ENCODE data around the gene AIF1. TPM values are rescaled to one million over a fixed set of nuclear protein-coding genes. Genes with fewer than 3 reads are reported as not detected.

The AIF1 gene
- polyA plus RNA-seq, 3 donors, result 7.9 to 180 (median 63.1) TPM

DNA sequence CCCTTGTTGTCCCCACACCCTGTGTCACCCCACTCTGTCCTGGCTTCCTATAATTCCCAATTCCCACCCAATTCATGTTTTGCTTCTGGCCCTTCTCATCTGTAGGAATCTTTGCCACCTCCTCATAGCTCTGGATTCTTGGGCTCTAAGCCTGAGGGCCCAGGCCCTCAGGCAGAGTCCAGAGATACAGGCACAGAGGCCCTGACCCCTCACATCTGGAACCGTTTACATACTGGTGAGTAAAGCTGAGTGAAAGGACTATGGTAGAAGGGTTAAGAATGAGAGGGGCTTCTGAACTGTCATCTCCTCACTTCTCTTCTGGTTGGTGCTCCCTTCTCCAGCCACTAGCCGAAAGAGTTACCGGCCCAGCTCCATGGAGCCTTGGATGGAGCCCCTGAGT, 19.1 kb downstream of the AIF1 start:
- no peak overlapping the region for H3K27ac ChIP-seq (ENCODE audit: low read depth, low read length)
- 86 to 91% (median 86%) methylated on average over 3 of the region's 3 CpGs for WGBS, 3 donors

DNA sequence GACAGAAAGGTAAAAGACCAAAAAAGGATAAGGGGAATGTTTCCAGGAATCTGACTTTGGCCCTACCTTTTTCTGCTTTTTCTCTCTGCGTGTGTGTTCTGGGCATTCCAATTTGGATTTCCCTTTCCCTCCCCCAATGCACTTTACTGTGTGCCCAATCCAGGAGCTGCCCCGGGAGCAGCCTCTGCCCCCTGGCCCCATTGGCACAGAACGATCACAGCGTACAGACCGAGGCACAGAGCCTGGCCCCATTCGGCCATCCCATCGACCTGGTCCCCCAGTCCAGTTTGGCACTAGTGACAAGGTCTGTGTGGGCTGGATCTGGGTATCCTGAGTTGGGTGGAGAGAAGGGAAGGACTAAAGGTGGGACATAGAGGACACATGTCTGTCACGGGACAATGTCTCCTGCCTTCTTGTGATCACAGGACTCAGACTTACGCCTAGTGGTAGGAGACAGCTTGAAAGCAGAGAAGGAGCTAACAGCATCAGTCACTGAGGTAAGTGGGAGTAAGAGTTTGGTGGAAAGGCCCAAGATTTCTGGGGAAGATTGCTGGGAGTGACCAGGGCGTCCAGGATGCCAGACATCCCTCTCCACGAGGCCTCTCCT, 20.0 kb downstream of the AIF1 start:
- no peak overlapping the region for H3K27ac ChIP-seq (ENCODE audit: low read depth, low read length)
- WGBS, 3 donors, result 78 to 86% (median 81%) methylated on average over 11 of the region's 11 CpGs

DNA sequence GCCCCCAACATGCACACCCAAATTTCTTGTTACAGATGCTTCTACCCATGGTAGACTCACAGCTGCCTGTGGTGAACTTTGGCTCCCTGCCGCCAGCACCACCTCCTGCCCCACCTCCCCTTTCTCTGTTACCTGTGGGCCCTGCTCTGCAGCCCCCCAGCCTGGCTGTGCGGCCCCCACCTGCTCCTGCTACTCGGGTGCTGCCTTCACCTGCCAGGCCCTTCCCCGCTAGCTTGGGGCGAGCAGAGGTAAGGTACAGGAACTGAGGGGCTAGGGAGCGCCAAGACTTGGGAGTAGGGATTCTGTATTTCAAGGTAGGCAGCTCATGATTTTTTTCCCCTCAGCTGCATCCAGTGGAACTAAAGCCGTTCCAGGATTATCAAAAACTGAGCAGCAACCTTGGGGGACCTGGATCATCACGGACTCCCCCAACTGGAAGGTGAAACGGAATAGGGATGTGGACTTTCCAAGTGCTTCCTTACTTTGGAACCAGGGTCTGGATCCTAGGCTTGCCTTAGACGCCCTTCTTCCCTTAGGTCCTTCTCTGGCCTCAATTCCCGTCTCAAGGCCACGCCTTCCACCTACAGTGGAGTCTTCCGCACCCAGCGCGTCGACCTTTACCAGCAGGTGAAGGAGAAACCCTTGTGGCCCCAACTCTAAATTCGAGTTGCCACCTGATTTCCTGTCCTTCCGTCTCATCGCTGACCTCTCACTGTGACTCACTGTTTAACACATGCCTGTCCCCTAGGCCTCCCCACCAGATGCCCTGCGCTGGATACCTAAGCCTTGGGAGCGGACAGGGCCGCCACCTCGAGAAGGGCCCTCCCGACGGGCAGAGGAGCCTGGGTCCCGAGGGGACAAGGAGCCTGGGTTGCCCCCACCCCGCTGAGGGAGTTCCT, 21.9 kb downstream of the AIF1 start:
- no peak overlapping the region for H3K27ac ChIP-seq (ENCODE audit: low read depth, low read length)
- 79 to 85% (median 85%) methylated on average over 27 of the region's 27 CpGs for WGBS, 3 donors

DNA sequence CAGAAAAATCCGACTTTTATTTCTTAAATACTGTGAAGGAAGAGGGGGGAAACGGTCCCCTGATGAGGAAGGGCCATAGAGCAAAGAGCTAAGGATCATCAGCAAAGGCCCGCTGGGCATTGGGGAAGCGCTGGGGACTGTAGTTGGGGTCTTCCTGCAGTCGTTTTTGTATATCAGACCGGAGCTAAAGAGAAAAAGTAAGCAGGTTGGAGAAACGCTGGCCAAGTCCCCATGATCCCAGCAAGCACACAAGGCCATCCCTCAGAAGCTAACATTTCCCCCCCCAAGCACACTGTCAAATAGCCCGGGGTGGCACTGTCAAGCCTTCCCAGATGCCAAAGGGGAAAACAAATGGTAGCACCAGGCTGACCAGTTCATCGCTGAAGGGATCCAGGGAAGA, 24.0 kb downstream of the AIF1 start:
- 80 to 87% (median 83%) methylated on average over 8 to 9 of the region's 9 CpGs for WGBS, 3 donors
- no peak overlapping the region for H3K27ac ChIP-seq (ENCODE audit: low read depth, low read length)

DNA sequence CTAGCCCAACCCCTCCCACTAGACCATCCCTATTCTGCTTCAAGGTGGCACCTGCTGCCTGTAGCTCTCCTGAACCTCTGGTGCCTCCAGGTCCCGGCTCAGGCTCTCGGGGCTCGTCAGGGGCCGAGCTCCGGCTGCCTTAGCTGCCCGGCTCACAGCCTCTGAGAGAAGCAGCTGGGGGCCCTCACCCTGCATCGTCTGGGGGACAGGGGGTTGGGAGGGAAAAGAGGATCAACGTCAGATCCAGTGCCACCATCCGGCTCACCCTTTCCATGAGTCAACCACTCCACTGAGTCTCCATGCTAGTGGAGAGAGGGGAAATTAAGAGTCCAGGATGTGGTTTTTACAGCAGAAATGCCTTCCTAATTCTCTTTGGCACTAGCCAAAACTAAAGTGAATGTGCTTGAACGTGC, 24.4 kb downstream of the AIF1 start:
- no peak overlapping the region for H3K27ac ChIP-seq (ENCODE audit: low read depth, low read length)
- 79 to 86% (median 79%) methylated on average over 10 of the region's 10 CpGs for WGBS, 3 donors

DNA sequence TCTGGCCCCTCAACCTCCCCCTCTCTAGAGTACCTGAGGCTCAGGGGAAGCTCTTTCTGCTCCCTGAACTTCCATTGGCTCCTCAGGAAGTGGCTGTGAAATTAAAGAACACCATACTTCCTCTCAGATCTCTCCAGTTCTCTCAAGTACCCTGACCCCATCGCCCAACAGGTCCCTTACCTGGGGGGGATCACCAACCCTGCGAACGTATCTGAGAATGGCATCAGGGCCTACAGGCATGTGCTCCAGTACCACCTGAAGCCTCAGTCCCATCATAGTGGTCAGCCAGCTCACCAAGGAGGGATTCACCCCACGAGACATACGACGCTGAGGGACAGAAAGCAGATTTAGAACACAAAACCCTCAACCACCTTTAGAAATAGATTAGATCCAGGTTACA, 25.6 kb downstream of the AIF1 start:
- H3K27ac ChIP-seq (ENCODE audit: low read depth, low read length), result no peak overlapping the region
- WGBS, 3 donors, result 90 to 93% (median 92%) methylated on average over 6 of the region's 6 CpGs

DNA sequence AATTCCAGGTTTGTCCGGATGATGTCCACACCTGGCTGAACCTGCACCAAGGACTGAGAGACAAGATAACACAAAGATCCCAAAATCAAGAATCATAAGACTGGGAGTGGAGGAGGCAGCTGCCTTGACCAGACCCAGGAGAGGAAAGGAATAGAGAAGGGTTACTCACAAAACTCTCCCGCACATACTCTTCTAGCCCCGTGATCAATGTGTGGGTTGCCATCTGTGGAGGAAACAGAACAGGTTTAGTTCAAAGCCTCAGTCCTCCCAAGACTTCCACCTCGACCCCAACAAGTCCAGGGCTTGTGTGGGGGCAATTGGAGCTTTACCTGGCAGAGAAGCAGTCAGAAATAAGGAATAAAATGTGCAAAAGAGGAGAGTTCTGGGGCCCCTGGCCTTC, 26.3 kb downstream of the AIF1 start:
- 84 to 94% (median 89%) methylated on average over 4 of the region's 4 CpGs for WGBS, 3 donors
- no peak overlapping the region for H3K27ac ChIP-seq (ENCODE audit: low read depth, low read length)

DNA sequence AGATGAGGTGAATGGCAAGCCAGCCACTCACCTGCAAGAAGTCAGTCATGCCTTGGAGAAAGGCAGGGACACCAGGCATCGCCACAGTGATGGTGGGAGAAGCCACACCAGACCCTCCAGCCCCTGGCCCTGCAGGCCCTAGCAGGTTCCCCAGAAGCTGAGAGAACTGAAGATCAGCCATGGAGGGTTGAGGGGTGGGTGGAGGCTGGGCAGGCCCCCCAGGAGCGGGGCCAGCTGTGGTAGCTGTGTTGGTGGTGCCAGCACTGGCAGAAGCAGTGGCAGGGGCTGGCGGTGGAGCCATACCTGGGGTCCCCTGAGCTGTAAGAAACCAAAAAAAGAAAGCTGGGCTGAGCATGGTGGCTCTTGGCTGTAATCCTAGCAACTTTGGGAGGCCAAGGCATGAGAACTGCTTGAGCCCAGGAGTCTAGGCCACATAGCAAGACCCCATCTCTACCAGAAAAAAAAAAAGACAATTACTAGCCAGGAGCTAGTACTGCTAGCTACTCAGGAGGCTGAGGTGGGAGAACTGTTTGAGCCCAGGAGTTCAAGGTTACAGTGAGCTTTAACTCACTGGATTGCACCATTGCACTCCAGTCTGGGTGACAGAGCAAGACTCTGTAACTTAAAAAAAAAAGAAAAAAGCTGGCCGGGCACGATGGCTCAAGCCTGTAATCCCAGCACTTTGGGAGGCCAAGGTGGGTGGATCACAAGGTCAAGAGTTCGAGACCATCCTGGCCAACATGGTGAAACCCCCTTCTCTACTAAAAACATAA, 27.9 kb downstream of the AIF1 start:
- no peak overlapping the region for H3K27ac ChIP-seq (ENCODE audit: low read depth, low read length)
- 88 to 95% (median 90%) methylated on average over 6 of the region's 6 CpGs for WGBS, 3 donors

DNA sequence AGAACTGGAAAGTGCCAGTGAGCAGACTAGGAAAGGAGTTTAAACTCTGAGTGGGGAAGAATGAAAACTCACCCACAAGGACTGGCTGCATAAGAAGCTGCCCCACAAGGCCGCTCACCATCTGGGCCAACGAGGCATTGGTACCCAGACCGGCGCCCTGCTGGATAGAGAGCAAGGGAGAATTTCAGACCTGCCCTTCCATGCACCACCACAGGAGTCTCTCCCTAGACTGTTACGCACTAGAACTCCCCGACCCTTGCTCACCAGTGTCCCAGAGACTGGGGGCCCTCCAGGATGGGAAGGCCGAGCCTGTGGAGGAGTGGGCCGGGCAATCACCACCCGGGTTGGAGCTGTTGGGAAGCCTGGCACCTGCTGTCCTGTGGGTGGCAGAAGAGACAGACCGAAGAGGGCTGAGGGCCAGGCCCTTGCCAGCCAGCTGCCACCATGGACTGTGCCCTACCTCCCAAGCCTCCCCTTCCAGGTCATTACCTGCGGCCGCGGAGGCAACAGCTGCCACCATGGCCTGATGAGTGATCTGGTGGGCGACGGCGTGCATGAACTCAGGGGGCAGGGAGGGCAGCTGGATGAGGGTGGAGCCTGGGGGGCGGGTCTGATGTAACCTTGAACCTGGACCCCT, 28.9 kb downstream of the AIF1 start:
- no peak overlapping the region for H3K27ac ChIP-seq (ENCODE audit: low read depth, low read length)
- 89 to 94% (median 91%) methylated on average over 17 of the region's 17 CpGs for WGBS, 3 donors

DNA sequence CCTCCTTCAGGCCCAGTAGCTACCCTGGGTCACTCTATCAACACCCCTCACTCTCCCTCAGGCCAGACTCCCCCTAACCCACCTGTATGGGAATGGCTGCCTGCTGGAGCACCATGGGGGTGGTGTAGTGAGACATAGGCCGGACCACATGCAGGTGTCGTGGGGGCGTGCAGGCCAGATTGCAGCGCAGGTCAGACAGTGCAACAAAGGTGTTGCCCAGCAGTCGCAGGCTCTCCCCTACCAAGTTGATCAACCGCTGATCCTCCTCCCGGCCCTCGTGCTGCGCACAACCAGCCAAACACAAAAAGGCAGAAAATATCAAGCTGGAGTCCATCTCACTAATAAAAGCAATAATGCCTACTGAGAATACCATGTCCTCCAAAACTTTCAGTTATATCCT, 30.3 kb downstream of the AIF1 start:
- no peak overlapping the region for H3K27ac ChIP-seq (ENCODE audit: low read depth, low read length)

DNA sequence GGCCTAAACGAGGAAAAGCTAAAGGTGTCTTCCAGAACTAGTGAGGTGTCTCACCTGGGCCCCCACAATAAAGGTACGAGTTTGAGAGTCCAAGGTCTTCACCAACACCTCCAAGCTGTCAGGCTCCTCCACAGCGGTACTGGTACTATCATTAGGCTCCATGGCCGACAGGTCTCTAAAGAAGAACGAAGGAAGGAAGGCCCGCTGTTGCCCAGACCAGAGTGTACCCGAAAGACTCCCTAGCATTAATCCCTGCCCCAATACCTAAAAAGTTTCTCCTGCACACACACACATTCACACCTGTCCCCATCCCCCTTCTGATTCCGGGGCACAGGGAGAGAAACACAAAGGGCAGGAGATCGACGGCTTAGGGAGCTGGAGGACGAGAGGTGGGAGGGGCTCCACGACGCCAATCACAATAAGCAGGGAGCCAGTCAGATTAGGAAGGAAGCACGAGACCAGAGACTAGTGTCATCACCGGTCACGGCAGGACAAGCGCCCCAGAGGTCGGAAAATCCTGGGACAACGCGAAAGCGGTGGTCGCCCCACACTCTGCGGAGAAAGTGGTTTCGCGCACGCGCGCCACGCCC, 36.7 kb downstream of the AIF1 start:
- peak overlapping the region; percentile 86 for H3K27ac ChIP-seq (ENCODE audit: low read depth, low read length)
- whole genome bisulfite sequencing, 3 donors, result 2 to 3% (median 3%) methylated on average over 29 of the region's 29 CpGs

More for the DNA sequence above, 30.3 kb downstream of the AIF1 start:
- 93 to 95% (median 95%) methylated on average over 9 of the region's 9 CpGs for WGBS, 3 donors

DNA sequence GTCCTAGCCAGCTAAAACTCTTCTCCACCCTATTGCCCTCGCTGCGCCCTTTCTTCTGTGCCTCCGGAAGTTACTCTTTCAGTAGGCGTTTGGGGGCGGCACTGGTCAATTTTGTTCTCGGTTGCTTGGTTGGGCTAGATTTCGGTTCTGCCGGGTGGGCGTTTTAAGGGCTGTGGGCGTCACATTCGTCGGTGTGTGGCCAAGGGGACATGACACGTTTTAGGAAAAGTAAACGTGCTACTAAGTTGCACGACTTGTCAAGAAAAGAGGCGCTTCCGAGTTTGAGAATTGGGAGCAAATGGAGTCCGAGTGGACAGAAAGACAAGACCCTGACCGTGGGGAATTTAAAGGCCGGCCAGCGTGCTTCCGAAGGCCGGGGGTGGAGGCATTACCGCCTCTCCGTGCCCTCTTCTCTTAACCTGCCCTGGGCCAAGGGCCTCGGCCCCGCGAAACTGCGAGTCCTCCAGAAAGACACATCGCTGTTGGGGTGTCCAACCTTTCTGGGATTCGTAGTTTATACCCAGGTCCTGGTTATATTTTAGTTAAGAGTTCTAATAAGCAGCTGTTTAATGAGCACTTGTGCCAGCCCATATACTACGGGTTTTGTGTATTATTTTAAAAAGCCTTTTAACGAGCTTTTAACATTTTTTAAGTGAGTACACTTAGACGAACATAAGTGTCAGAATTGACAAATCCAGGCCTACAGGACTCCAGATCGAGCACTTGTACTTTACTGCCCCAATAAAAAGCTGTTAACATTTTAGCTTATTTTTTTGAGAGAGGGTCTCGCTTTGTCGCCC, 38.1 kb downstream of the AIF1 start:
- peak overlapping the region; percentile 59 for H3K27ac ChIP-seq (ENCODE audit: low read depth, low read length)
- WGBS, 3 donors, result 8 to 9% (median 8%) methylated on average over 35 to 37 of the region's 37 CpGs

DNA sequence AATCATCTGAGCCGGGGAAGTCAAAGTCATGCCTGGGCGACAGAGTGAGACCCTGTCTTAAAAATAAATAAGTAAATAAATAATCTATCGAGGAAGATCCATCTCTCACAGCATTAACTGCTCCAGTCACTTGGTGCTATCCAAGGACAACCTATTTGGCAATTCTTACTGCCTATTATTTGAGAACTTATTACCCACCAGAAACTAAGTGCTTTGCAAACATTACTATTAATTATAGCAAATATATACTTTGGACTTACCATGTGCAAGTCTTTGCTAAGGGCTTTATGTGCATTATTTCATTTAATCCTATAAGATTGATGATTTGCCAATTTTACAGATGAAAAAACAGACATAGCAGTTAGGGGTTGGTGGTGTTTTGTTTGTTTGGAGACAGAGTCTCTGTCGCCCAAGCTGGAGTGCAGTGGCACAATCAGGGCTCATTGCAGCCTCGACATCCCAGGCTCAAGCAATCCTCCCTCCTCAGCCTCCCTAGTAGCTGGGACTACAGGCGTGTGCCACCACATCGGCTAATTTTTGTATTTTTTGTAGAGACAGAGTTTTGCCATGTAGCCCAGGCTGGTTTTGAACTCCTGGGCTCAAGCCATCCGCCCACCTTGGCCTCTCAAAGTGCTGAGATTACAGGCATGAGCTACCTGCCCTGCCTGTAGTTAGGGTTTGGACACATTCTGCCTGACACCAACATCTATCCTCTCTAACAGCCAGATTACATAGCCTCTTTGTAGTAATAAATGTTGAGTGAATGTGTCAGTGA, 39.7 kb downstream of the AIF1 start:
- 92 to 96% (median 93%) methylated on average over 8 of the region's 8 CpGs for WGBS, 3 donors

DNA sequence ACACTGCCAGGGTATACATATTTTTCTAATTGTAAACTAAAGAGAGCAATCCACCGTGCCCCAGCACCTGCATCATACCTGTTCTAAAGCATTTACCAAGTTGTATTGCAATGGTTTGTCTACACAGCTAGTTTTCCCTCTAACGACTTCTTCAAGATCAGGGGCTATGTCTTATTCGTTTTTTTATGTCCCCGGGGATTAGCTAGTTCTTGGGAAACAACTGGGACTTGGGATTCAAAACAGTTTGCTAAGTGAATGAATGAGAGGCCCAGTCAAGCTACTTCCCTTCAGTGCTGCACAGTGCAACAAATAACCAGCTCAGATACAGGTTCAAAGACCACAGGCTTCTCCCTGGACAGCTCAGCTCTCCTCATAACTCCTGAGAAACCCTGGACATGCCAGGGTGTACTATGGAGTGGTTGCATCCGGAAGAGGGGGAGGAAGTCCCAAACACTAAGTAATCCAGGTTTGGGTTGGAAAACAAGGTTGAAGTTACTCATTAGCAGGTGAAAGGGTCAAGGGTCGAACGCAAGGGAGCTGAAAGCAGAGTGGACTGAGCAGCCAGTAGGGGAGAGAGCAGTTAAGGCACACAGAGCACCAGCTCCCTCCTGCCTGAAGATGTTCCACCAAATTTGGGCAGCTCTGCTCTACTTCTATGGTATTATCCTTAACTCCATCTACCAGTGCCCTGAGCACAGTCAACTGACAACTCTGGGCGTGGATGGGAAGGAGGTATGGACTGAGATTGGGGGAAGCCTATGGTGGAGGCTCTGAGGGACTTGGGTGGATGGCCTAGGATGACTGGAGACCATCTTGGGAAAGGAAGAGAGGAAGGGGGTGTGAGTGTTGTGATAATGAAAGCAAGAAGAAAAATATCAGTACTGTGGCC, 40.6 kb downstream of the AIF1 start, which contains the start of gene APOM:
APOM (plus strand) TSS at position 546 of the 889 bp plus-strand sequence; CDS start at position 619, 73 bp downstream.
- no peak within 1 kb of the TSS for H3K27ac ChIP-seq (ENCODE audit: low read depth, low read length)
- 57 to 87% (median 77%) methylated on average over 8 of the region's 8 CpGs for WGBS, 3 donors

More for the DNA sequence above, 39.7 kb downstream of the AIF1 start:
- no peak overlapping the region for H3K27ac ChIP-seq (ENCODE audit: low read depth, low read length)

DNA sequence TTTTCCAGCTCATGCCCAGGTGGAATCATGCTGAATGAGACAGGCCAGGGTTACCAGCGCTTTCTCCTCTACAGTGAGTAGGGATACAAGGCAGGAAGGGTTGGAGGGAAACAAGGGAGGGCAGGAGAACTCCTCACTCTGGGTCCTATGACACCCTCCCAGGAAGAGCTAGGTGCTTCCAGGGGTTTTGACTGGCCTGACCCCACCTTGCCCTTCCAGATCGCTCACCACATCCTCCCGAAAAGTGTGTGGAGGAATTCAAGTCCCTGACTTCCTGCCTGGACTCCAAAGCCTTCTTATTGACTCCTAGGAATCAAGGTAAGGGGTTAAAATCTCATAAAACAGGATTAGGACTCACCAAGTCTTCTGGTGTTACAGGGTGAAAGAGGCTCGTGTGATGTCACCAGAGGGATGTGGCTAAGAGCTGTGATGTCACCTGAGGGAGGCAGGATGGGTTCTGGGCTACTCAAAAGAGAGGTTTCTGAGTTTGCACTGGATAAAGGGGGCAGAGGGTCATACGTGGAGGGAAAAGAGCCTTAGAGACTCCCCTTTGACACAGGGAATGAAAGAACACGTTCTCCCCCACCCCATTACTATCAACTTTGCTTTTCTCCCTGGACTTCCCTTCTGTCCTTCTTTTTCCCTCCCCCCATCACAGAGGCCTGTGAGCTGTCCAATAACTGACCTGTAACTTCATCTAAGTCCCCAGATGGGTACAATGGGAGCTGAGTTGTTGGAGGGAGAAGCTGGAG, 42.5 kb downstream of the AIF1 start:
- no peak overlapping the region for H3K27ac ChIP-seq (ENCODE audit: low read depth, low read length)
- WGBS, 3 donors, result 64 to 77% (median 69%) methylated on average over 6 of the region's 6 CpGs

Measured in adipose tissue (tissue), 3 donors.